Fibroblast of lung (primary cell): ENCODE measurements around the gene SHPK. TPM values are rescaled to one million over a fixed set of nuclear protein-coding genes. Genes with fewer than 3 reads are reported as not detected.
A peak's percentile ranks its signal among the peaks of the same experiment; 100 is the strongest.

Experiments used
- DNase-seq, 2 donors: peaks; one replicate each; pipeline versions ENCODE4 v3.0.0 to v3.0.0-alpha.2; 2010; ENCODE audit warnings: low read depth in 2 of 2
- H2AFZ ChIP-seq: 2 replicates; pipeline ENCODE4 v1.5.1; 2012; ENCODE audit warnings: low read length, control low read depth, inconsistent platforms
- H3K27ac ChIP-seq: 2 replicates; pipeline ENCODE4 v1.5.1; 2011; ENCODE audit warnings: low read length, control low read depth; ENCODE audit not compliant: insufficient read depth
- H3K27me3 ChIP-seq: 2 replicates; pipeline ENCODE4 v1.5.1; 2011; ENCODE audit warnings: mild to moderate bottlenecking, low read length; ENCODE audit not compliant: control insufficient read depth, insufficient read depth
- H3K36me3 ChIP-seq: 2 replicates; pipeline ENCODE4 v1.5.1; 2011; ENCODE audit warnings: low read length; ENCODE audit not compliant: control insufficient read depth, insufficient read depth
- H3K4me1 ChIP-seq: 2 replicates; pipeline ENCODE4 v1.5.1; 2011; ENCODE audit warnings: low read length; ENCODE audit not compliant: control insufficient read depth, insufficient read depth; ENCODE audit errors: extremely low read depth
- H3K4me2 ChIP-seq: 2 replicates; pipeline ENCODE4 v1.5.1; 2011; ENCODE audit warnings: low read length, control low read depth; ENCODE audit not compliant: insufficient read depth; ENCODE audit errors: extremely low read depth
- H3K4me3 ChIP-seq, 4 experiments: fragments of 200-600 bp in 1 of 4; sonication (generic) in 1 of 4; replicated peaks in 1 of 4; 2 replicates each; pipeline ENCODE4 v1.5.1; 2011 to 2016; ENCODE audit warnings: low read length in 4 of 4, low read depth in 3 of 4, mild to moderate bottlenecking in 3 of 4, control low read depth in 2 of 4, inconsistent platforms in 1 of 4, mixed read lengths in 1 of 4; ENCODE audit not compliant: insufficient read depth in 1 of 4; ENCODE audit errors: control extremely low read depth in 1 of 4
- H3K79me2 ChIP-seq: 2 replicates; pipeline ENCODE4 v1.5.1; 2012; ENCODE audit warnings: mild to moderate bottlenecking, low read length, inconsistent platforms; ENCODE audit not compliant: control insufficient read depth, insufficient read depth
- H3K9ac ChIP-seq: 2 replicates; pipeline ENCODE4 v1.5.1; 2011; ENCODE audit warnings: mild to moderate bottlenecking, low read length, control low read depth; ENCODE audit not compliant: insufficient read depth
- H3K9me3 ChIP-seq: 2 replicates; pipeline ENCODE4 v1.5.1; 2012; ENCODE audit warnings: low read depth, low read length; ENCODE audit not compliant: control insufficient read depth, insufficient read depth
- H4K20me1 ChIP-seq: 2 replicates; pipeline ENCODE4 v1.5.1; 2011; ENCODE audit warnings: low read length; ENCODE audit not compliant: control insufficient read depth, insufficient read depth; ENCODE audit errors: extremely low read depth
- EZH2 ChIP-seq: IDR thresholded peaks from 2 replicates; pipeline ENCODE4 v1.5.1; 2012; ENCODE audit warnings: low read length, control low read depth, mild to moderate bottlenecking; ENCODE audit errors: missing control alignments
- polyA plus RNA-seq, 2 donors: library from polyadenylated mRNA; depleted of rRNA in 1 of 2; stranded (reverse) in 1 of 2; unstranded in 1 of 2; fragments of >200 nt; gene quantifications; 2 replicates each; pipeline ENCODE4 v1.2.1, GENCODE V29; 2011 to 2012; ENCODE audit warnings: missing spikeins in 1 of 2
- total RNA-seq: library from RNA; depleted of rRNA; stranded (reverse); fragments of >200 nt; gene quantifications from 2 replicates; pipeline ENCODE4 v1.2.1, GENCODE V29; 2014
- TF ChIP-seq, protein P1 (sequence below), 2 donors: IDR thresholded peaks in 1 of 2; conservative IDR thresholded peaks in 1 of 2; 1 replicate in 1 of 2; 2 replicates in 1 of 2; pipeline ENCODE4 v1.5.1; 2011 to 2012; ENCODE audit warnings: low read length in 2 of 2, control low read depth in 1 of 2, inconsistent platforms in 1 of 2, low read depth in 1 of 2, mild to moderate bottlenecking in 1 of 2

The SHPK gene
- total and polyA plus RNA-seq, 2 donors (not counting 1 experiment from before 2014, with no cell fraction given): 7.2 to 8.9 TPM

GRCh38 chr17:3656353-3656752 lies 20.3 kb upstream of the SHPK start:
- Histone ChIP-seq H3K4me1 (peaks cover 13% of the 10 kb centered on the region), H3K79me2 (no peaks in the 10 kb centered on the region), H2AFZ (no peak overlapping the region), H3K27ac (no peak overlapping the region), H3K9me3 (no peaks in the 10 kb centered on the region), H3K4me2 (no peak overlapping the region), H3K4me3 (no peak overlapping the region), H3K36me3 (peaks cover 15% of the 10 kb centered on the region), H4K20me1 (no peaks in the 10 kb centered on the region), H3K27me3 (no peaks in the 10 kb centered on the region), H3K9ac (no peak overlapping the region)
- TF ChIP-seq EZH2: no peak
- TF ChIP-seq, protein P1, sequence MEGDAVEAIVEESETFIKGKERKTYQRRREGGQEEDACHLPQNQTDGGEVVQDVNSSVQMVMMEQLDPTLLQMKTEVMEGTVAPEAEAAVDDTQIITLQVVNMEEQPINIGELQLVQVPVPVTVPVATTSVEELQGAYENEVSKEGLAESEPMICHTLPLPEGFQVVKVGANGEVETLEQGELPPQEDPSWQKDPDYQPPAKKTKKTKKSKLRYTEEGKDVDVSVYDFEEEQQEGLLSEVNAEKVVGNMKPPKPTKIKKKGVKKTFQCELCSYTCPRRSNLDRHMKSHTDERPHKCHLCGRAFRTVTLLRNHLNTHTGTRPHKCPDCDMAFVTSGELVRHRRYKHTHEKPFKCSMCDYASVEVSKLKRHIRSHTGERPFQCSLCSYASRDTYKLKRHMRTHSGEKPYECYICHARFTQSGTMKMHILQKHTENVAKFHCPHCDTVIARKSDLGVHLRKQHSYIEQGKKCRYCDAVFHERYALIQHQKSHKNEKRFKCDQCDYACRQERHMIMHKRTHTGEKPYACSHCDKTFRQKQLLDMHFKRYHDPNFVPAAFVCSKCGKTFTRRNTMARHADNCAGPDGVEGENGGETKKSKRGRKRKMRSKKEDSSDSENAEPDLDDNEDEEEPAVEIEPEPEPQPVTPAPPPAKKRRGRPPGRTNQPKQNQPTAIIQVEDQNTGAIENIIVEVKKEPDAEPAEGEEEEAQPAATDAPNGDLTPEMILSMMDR (conservative IDR thresholded peaks at IDR 0.05 in 1 of 2, IDR thresholded peaks at IDR 0.05 in 1 of 2; ENCODE audit: low read depth in 1 of 2, low read length in 2 of 2): no peak
- DNase-seq: no peak

DNA sequence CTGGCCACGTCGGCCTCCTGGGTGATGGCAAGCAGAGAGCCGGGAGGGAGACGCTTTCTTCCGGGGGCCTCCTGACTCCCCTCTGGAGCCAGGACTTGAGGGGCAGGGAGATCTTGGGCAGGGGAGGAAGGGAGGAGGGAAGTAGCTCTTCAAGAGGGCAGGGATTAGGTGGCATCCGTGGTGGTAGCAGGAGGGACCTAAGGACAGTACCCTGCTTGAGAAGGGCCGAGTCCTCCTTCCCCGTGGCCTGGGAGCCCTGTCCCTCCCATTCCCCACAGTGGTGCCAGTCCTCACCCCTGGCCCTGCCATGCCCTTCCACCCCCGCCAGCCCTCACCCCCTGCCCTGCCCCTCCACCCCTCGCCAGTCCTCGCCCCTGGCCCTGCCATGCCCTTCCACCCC lies 19.7 kb upstream of the SHPK start:
- no peak for DNase-seq
- Histone ChIP-seq H3K4me2 (no peak overlapping the region), H3K27ac (no peak overlapping the region), H2AFZ (no peak overlapping the region), H3K4me3 (no peak overlapping the region), H3K9me3 (no peaks in the 10 kb centered on the region), H3K79me2 (no peaks in the 10 kb centered on the region), H3K4me1 (peaks cover 13% of the 10 kb centered on the region), H3K36me3 (peaks cover 14% of the 10 kb centered on the region), H4K20me1 (no peaks in the 10 kb centered on the region), H3K27me3 (no peaks in the 10 kb centered on the region), H3K9ac (no peak overlapping the region)
- TF ChIP-seq, protein P1 (conservative IDR thresholded peaks at IDR 0.05 in 1 of 2, IDR thresholded peaks at IDR 0.05 in 1 of 2; ENCODE audit: low read depth in 1 of 2, low read length in 2 of 2): no peak
- TF ChIP-seq EZH2: no peak

DNA sequence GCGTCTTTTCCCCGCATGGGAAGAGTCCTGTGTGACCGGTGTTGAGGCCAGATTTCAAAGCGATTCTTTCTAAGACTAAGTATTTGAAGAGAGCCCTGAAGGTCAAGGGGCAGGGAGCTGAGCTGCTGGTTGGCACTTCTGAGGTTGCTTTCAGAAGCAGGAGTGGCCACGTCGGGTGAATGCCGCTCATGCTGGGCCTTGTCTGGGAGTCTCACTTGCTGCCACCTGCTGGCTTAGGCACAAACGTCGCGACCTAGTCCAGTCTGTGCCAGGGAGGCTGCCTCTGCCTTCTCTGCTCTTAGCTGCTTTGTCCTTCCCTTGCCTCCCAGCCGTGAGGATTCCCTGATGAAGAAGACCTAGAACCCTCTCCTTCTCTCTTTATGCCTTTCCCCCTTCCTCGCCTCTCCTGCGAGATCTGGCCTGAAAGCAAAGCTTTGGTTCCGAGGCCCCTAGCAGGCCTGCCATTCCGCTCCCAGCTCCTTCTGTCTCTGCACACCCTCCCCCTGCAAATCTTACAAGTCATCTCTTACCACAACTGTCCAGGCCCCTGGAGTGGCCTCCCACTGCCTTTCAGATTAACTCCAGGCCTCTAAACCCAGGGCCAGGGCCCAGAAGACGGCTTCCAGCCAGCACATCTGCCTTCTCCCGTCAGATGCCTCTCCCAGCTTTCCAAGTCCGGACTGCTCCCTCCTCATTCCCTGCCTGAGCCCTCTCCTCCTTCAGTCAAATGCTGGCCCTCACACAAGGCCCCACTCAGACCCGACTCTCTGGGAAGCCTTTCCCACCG lies 11.9 kb upstream of the SHPK start:
- peak; percentile 45 to 59 for DNase-seq
- Histone ChIP-seq H3K27me3 (no peaks in the 10 kb centered on the region), H3K27ac (no peak overlapping the region), H2AFZ (no peak overlapping the region), H3K4me3 (no peak overlapping the region), H4K20me1 (no peaks in the 10 kb centered on the region), H3K36me3 (no peaks in the 10 kb centered on the region), H3K4me2 (no peak overlapping the region), H3K9ac (no peak overlapping the region), H3K9me3 (no peaks in the 10 kb centered on the region), H3K79me2 (no peaks in the 10 kb centered on the region), H3K4me1 (no peaks in the 10 kb centered on the region)
- TF ChIP-seq, protein P1 (conservative IDR thresholded peaks at IDR 0.05 in 1 of 2, IDR thresholded peaks at IDR 0.05 in 1 of 2; ENCODE audit: low read depth in 1 of 2, low read length in 2 of 2): peak; percentile 35 to 59
- no peak for TF ChIP-seq EZH2
